HepG2 (cell line): ENCODE data around the gene LENEP. TPM values are rescaled to one million over a fixed set of nuclear protein-coding genes. Genes with fewer than 3 reads are reported as not detected.

Source experiments
- AFF4 ChIP-seq: sonication (generic); formaldehyde crosslinking; IDR thresholded peaks from 2 replicates; pipeline ENCODE4 v1.4.0; 2020; ENCODE audit warnings: missing genetic modification reagents
- AHR ChIP-seq: IDR thresholded peaks from 2 replicates; pipeline ENCODE4 v1.6.1; 2018; ENCODE audit warnings: missing genetic modification reagents, missing compliant biosample characterization
- ASH2L ChIP-seq: fragments of 300-600, 200-600 bp; sonication (generic); IDR thresholded peaks from 2 replicates; pipeline ENCODE4 v1.7.0; 2017; ENCODE audit warnings: low read depth, mild to moderate bottlenecking, moderate library complexity, mixed read lengths, low read length; ENCODE audit not compliant: insufficient read length
- ATF2 ChIP-seq: sonication (generic); formaldehyde crosslinking; IDR thresholded peaks from 2 replicates; pipeline ENCODE4 v1.4.0; 2020; ENCODE audit warnings: missing genetic modification reagents
- PHF20 ChIP-seq: sonication (generic); formaldehyde crosslinking; IDR thresholded peaks from 2 replicates; pipeline ENCODE4 v1.5.0; 2020; ENCODE audit warnings: mild to moderate bottlenecking, missing genetic modification reagents
- POLR2A ChIP-seq, 2 experiments: IDR thresholded peaks; 2 replicates each; pipeline ENCODE4 v1.6.1; 2011; ENCODE audit warnings: low read depth in 2 of 2, low read length in 2 of 2, mild to moderate bottlenecking in 1 of 2, moderate library complexity in 1 of 2; ENCODE audit not compliant: insufficient read depth in 1 of 2
- RXRB ChIP-seq: IDR thresholded peaks from 2 replicates; pipeline ENCODE4 v1.6.1; 2016; ENCODE audit warnings: borderline replicate concordance, missing genetic modification reagents, missing compliant biosample characterization
- SATB2 ChIP-seq: sonication (generic); formaldehyde crosslinking; IDR thresholded peaks from 2 replicates; pipeline ENCODE4 v1.5.0; 2020; ENCODE audit warnings: missing genetic modification reagents
- SNAPC4 ChIP-seq: sonication (generic); formaldehyde crosslinking; IDR thresholded peaks from 2 replicates; pipeline ENCODE4 v1.4.0; 2020; ENCODE audit warnings: mild to moderate bottlenecking, missing genetic modification reagents
- TBX3 ChIP-seq: fragments of 450-650 bp; IDR thresholded peaks from 2 replicates; pipeline ENCODE4 v1.6.1; 2017; ENCODE audit warnings: antibody characterized with exemption, mild to moderate bottlenecking, inconsistent platforms, borderline replicate concordance
- TEAD2 ChIP-seq: sonication (generic); formaldehyde crosslinking; IDR thresholded peaks from 2 replicates; pipeline ENCODE4 v1.9.0; 2021; ENCODE audit warnings: missing genetic modification reagents
- ZMAT3 ChIP-seq: sonication (generic); formaldehyde crosslinking; conservative IDR thresholded peaks from 2 replicates; pipeline ENCODE4 v1.7.0; 2021; ENCODE audit warnings: missing genetic modification reagents
- ZNF136 ChIP-seq: sonication (generic); formaldehyde crosslinking; IDR thresholded peaks from 2 replicates; pipeline ENCODE4 v1.8.1; 2022; ENCODE audit warnings: low read depth, mild to moderate bottlenecking, moderate library complexity, missing genetic modification reagents
- ZNF263 ChIP-seq: sonication (generic); formaldehyde crosslinking; IDR thresholded peaks from 2 replicates; pipeline ENCODE4 v1.4.0; 2020; ENCODE audit warnings: missing genetic modification reagents
- ZNF282 ChIP-seq: fragments of 450-650 bp; IDR thresholded peaks from 2 replicates; pipeline ENCODE4 v1.6.1; 2018; ENCODE audit not compliant: partially characterized antibody
- ZNF430 ChIP-seq: sonication (generic); formaldehyde crosslinking; IDR thresholded peaks from 2 replicates; pipeline ENCODE4 v1.9.0; 2021; ENCODE audit warnings: mild to moderate bottlenecking, missing genetic modification reagents
- ZNF672 ChIP-seq: sonication (generic); formaldehyde crosslinking; IDR thresholded peaks from 2 replicates; pipeline ENCODE4 v1.8.1; 2022; ENCODE audit warnings: missing genetic modification reagents
- ZNF7 ChIP-seq: IDR thresholded peaks from 2 replicates; pipeline ENCODE4 v1.6.1; 2016; ENCODE audit warnings: missing biosample characterization, missing genetic modification reagents
- ZNF713 ChIP-seq: sonication (generic); formaldehyde crosslinking; IDR thresholded peaks from 2 replicates; pipeline ENCODE4 v1.4.0; 2020; ENCODE audit warnings: mild to moderate bottlenecking, missing genetic modification reagents
- ZSCAN31 ChIP-seq: sonication (generic); formaldehyde crosslinking; IDR thresholded peaks from 2 replicates; pipeline ENCODE4 v1.5.0; 2020; ENCODE audit warnings: low read depth, mild to moderate bottlenecking, missing genetic modification reagents
- ZSCAN5A ChIP-seq: sonication (generic); formaldehyde crosslinking; IDR thresholded peaks from 2 replicates; pipeline ENCODE4 v1.8.0; 2022; ENCODE audit warnings: mild to moderate bottlenecking, missing genetic modification reagents, borderline replicate concordance
- polyA plus RNA-seq, 8 experiments: library from polyadenylated mRNA; depleted of rRNA in 3 of 8; stranded (reverse) in 7 of 8; unstranded in 1 of 8; fragments of >200 nt; fragmentation: Illumina TruSeq in 4 of 8; extraction: Trizol in 4 of 8; gene quantifications; 2 replicates each; pipeline versions ENCODE4 v1.2.1 to v1.2.3, GENCODE V29; 2011 to 2016; ENCODE audit warnings: low read depth in 4 of 8, missing spikeins in 1 of 8, mixed read lengths in 1 of 8; ENCODE audit not compliant: insufficient read depth in 1 of 8
- total RNA-seq, 5 experiments: library from RNA; depleted of rRNA; stranded (reverse); fragments of >200 nt; fragmentation: Illumina TruSeq; extraction: Trizol; gene quantifications; 2 replicates each; pipeline ENCODE4 v1.2.3, GENCODE V29; 2016; ENCODE audit warnings: low read depth in 1 of 5

The LENEP gene
- total and polyA plus RNA-seq, 2 of the 13 experiments (the other 11 are each of a cell fraction or from before 2014, with no cell fraction given): 0.29 TPM; not detected in 1

- TF ChIP-seq SNAPC4 (CRISPR knock-in tag) (0 out of 2 replicates have a peak, but pooled peaks have one; percentile 2), ZNF282 (no peak), ASH2L (peak; percentile 52), ZNF713 (CRISPR knock-in tag) (no peak), POLR2A (IDR thresholded peaks at IDR 0.05; ENCODE audit: insufficient read depth in 1 of 2, low read depth in 2 of 2, low read length in 2 of 2) (0 out of 4 replicates have a peak, but pooled peaks of 1 of the 2 experiments have one; percentile 4), ZNF263 (CRISPR knock-in tag) (peak; percentile 26; the same call in 1 of the 2 replicates), RXRB (CRISPR knock-in tag) (no peak), ZNF672 (CRISPR knock-in tag) (peak; percentile 23; the same call in 1 of the 2 replicates), ZSCAN31 (CRISPR knock-in tag) (no peak), AFF4 (CRISPR knock-in tag) (no peak), PHF20 (peak; percentile 51; the same call in 1 of the 2 replicates), ZSCAN5A (CRISPR knock-in tag) (no peak), SATB2 (no peak), ZNF136 (CRISPR knock-in tag) (0 out of 2 replicates have a peak, but pooled peaks have one; percentile 3), ZMAT3 (0 out of 2 replicates have a peak, but pooled peaks have one; percentile 40), TBX3 (no peak), ATF2 (CRISPR knock-in tag) (no peak), ZNF7 (CRISPR knock-in tag) (no peak), ZNF430 (CRISPR knock-in tag) (0 out of 2 replicates have a peak, but pooled peaks have one; percentile 2), TEAD2 (no peak), AHR (CRISPR knock-in tag) (no peak)
Observed at GRCh38 chr1:155001425-155001674, 8.0 kb downstream of the LENEP start (continued).
